Esophagus muscularis mucosa (tissue), 4 donors: Measurements from ENCODE around the gene GGT5. TPM values are rescaled to one million over a fixed set of nuclear protein-coding genes. Genes with fewer than 3 reads are reported as not detected.

Source experiments
- DNase-seq: peaks from one replicate; pipeline ENCODE4 v3.0.0-alpha.2; 2017; ENCODE audit errors: extremely low spot score
- H3K27ac ChIP-seq, 4 donors: fragments of 200-600 bp; sonication (generic); replicated peaks in 1 of 4; 1 replicate in 3 of 4; 2 replicates in 1 of 4; pipeline ENCODE4 v1.5.1; 2016 to 2019; ENCODE audit warnings: mild to moderate bottlenecking in 1 of 4
- H3K27me3 ChIP-seq, 4 donors: fragments of 200-600 bp; sonication (generic); one replicate each; pipeline versions ENCODE4 v1.5.1 to v1.6.0; 2016 to 2019
- H3K36me3 ChIP-seq, 4 donors: fragments of 200-600 bp; sonication (generic); one replicate each; pipeline ENCODE4 v1.5.1; 2016 to 2019
- H3K4me1 ChIP-seq, 4 donors: fragments of 200-600 bp; sonication (generic); one replicate each; pipeline ENCODE4 v1.5.1; 2016 to 2019
- H3K4me3 ChIP-seq, 4 donors: fragments of 200-600 bp; sonication (generic); 1 replicate in 2 of 4; 2 replicates in 2 of 4; pipeline ENCODE4 v1.5.1; 2016 to 2019; ENCODE audit warnings: mild to moderate bottlenecking in 4 of 4, moderate library complexity in 1 of 4
- H3K9me3 ChIP-seq, 4 donors: fragments of 200-600 bp; sonication (generic); 1 replicate in 3 of 4; 2 replicates in 1 of 4; pipeline ENCODE4 v1.5.1; 2016 to 2019
- EP300 ChIP-seq: sonication (generic); formaldehyde crosslinking; IDR thresholded peaks from one replicate; pipeline ENCODE4 v1.6.1; 2017; ENCODE audit warnings: antibody characterized with exemption
- POLR2A ChIP-seq: fragments of 450-650 bp; IDR thresholded peaks from one replicate; pipeline ENCODE4 v1.6.1; 2017; ENCODE audit warnings: antibody characterized with exemption, moderate library complexity, mild to moderate bottlenecking, low read depth
- POLR2AphosphoS5 ChIP-seq, 2 donors: sonication (generic); formaldehyde crosslinking; IDR thresholded peaks; one replicate each; pipeline ENCODE4 v1.6.1; 2017; ENCODE audit warnings: antibody characterized with exemption in 2 of 2
- WGBS: methylation state at CpG from one replicate; pipeline ENCODE4 v1.1.5; 2018; 5-methylcytosine and 5-hydroxymethylcytosine counted together
- intact Hi-C: fragments of 100-400 bp; cut with DNase I; formaldehyde crosslinking; loops from one replicate; pipeline ENCODE4 v1.15.1; 2023
- total RNA-seq, 4 donors: library from RNA; depleted of rRNA; stranded (reverse); fragments of >200 nt; gene quantifications; one replicate each; pipeline versions ENCODE4 v1.1.0 to v1.2.1, GENCODE V29; 2016
- TF ChIP-seq, protein P1 (sequence below), 3 experiments: fragments of 200-600 bp in 2 of 3; fragments of 450-650 bp in 1 of 3; sonication (generic) in 2 of 3; IDR thresholded peaks; one replicate each; pipeline ENCODE4 v1.5.1; 2017 to 2019; ENCODE audit warnings: antibody characterized with exemption in 3 of 3, mild to moderate bottlenecking in 2 of 3, moderate library complexity in 1 of 3

Gene GGT5
- total RNA-seq, 4 donors from 2014 or later = 15.4 to 59.2 (median 37.2) TPM

DNA sequence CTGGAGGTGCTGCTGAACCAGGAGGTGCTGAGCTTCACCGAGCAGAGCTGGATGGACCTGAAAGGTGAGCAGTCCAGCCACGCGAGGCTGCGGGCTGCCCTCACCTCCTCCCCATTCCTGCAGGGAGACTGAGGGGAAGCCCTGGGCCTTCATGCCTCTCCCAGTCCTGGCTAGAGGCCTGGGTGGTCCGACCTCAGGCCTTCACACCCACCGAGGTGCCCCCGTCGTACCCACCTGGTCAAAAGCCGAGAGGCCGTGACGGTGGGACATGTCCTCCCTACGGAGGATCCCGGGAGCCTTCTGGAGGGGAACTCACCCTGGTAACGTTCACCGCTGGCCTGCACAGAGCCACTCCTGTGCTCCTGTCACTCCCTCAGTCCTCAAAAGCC is 58.5 kb downstream of the GGT5 start:
- DNase-seq = no peak
- Histone ChIP-seq H3K9me3 (no peaks in the 10 kb centered on the region), H3K4me1 (peaks cover 13 to 33% (median 32%) of the 10 kb centered on the region in 4 donors), H3K27me3 (no peaks in the 10 kb centered on the region), H3K36me3 (peaks cover 0 to 11% (median 0%) of the 10 kb centered on the region in 4 donors), H3K27ac (no peak overlapping the region), H3K4me3 (no peak overlapping the region)
- WGBS = 98% methylated on average over 7 of the region's 15 CpGs
- TF ChIP-seq EP300 (no peak), POLR2AphosphoS5 (IDR thresholded peaks at IDR 0.05) (no peak), POLR2A (no peak)
- TF ChIP-seq, protein P1, sequence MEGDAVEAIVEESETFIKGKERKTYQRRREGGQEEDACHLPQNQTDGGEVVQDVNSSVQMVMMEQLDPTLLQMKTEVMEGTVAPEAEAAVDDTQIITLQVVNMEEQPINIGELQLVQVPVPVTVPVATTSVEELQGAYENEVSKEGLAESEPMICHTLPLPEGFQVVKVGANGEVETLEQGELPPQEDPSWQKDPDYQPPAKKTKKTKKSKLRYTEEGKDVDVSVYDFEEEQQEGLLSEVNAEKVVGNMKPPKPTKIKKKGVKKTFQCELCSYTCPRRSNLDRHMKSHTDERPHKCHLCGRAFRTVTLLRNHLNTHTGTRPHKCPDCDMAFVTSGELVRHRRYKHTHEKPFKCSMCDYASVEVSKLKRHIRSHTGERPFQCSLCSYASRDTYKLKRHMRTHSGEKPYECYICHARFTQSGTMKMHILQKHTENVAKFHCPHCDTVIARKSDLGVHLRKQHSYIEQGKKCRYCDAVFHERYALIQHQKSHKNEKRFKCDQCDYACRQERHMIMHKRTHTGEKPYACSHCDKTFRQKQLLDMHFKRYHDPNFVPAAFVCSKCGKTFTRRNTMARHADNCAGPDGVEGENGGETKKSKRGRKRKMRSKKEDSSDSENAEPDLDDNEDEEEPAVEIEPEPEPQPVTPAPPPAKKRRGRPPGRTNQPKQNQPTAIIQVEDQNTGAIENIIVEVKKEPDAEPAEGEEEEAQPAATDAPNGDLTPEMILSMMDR (IDR thresholded peaks at IDR 0.05) = no peak
- intact Hi-C loops = no loop called here

DNA sequence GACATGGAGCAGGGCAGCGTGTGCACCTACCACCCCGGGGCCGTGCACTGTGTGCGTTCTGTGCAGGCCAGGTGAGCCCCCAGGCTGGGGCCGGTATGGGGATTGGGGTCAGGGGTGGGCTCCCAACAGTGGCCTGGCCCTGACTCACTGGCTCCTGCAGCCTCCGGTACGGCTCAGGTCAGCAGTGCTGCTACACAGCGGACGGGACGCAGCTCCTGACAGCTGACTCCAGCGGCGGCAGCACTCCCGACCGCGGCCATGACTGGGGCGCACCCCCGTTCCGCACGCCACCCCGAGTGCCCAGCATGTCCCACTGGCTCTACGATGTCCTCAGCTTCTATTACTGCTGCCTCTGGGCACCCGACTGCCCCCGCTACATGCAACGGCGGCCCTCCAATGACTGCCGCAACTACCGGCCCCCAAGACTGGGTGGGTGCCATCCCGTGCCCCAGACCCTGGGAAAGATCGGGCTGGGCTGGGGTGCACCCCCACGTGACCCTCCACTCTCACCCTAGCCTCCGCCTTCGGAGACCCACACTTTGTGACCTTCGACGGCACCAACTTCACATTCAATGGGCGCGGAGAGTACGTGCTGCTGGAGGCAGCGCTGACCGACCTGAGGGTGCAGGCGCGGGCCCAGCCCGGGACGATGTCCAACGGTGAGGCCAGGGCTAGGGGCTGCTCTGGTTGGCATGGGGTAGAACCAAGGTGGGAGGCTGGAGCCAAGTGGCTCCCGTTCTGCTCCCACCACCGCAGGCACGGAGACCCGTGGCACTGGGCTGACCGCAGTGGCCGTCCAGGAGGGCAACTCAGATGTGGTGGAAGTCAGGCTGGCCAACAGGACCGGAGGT is 59.2 kb downstream of the GGT5 start:
- intact Hi-C loops = no loop called here
- peaks cover 19 to 39% (median 35%) of the 10 kb centered on the region in 4 donors for H3K4me1 ChIP-seq
- WGBS = 96% methylated on average over 31 of the region's 51 CpGs
- TF ChIP-seq EP300 (no peak), POLR2A (no peak), POLR2AphosphoS5 (IDR thresholded peaks at IDR 0.05) (no peak)
- TF ChIP-seq, protein P1 (IDR thresholded peaks at IDR 0.05) = no peak
- peaks cover 0 to 11% (median 0%) of the 10 kb centered on the region in 4 donors for H3K36me3 ChIP-seq
- H3K27ac ChIP-seq = no peak overlapping the region
- no peak for DNase-seq
- no peak overlapping the region for H3K4me3 ChIP-seq
- no peaks in the 10 kb centered on the region for H3K9me3 ChIP-seq
- no peaks in the 10 kb centered on the region for H3K27me3 ChIP-seq

DNA sequence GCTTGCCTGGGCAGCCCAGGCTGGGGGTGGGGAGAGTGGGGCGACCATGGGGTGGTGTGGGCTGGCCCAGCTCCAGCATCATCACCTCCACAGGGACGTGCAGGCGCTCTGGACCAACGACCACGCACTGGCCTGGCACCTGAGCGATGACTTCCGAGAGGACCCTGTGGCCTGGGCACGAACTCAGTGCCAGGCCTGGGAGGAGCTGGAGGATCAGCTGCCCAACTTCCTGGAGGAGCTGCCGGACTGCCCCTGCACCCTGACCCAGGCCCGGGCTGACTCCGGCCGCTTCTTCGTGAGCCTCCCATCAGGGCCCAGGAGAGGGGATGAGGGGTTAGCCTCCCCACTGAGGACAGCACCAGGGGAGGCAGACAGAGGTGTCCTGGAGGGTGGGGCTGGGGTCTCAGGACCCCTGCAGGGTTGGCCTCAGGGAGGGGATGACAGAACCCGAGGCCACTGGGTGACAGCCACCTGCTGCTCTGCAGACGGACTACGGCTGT is 59.8 kb downstream of the GGT5 start:
- no peaks in the 10 kb centered on the region for H3K27me3 ChIP-seq
- intact Hi-C loops = no loop called here

DNA sequence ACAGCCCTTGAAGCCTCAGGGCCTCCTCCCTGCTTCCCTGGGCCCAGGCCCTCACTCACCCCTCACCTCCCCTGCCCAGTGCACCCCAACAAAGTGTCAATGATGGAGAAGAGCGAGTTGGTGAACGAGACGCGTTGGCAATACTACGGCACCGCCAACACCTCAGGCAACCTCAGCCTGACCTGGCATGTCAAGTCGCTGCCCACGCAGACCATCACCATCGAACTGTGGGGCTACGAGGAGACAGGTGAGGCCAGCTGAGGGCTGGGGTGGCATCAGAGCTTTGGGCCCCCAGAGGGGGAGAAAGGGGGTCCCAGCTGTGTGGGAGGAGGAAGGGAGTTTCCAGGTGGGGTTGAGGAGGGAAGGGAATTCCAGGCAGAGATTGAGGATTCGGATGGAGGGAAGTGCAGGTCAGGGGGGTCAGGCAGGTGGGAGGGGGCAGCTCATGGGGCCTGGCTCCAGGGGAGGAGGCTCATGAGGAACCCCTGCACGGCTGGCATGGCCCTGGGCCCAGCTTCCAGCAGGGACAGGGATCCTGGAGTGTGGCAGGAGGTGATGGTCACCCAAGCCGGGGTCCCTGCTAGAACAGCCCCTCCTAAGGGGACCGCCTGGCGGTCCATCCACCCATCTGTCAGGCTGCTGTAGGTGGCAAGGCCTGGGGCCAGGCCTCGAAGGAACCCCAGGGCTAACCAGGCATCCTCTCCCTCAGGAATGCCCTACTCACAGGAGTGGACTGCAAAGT is 60.7 kb downstream of the GGT5 start:
- Histone ChIP-seq H3K9me3 (no peaks in the 10 kb centered on the region), H3K27ac (no peak overlapping the region), H3K4me1 (peaks cover 14 to 39% (median 32%) of the 10 kb centered on the region in 4 donors), H3K27me3 (no peaks in the 10 kb centered on the region), H3K36me3 (peaks cover 0 to 11% (median 3%) of the 10 kb centered on the region in 4 donors), H3K4me3 (no peak overlapping the region)
- no peak for DNase-seq
- intact Hi-C loops = no loop called here
- WGBS = 94% methylated on average over 15 of the region's 16 CpGs
- TF ChIP-seq EP300 (no peak), POLR2AphosphoS5 (IDR thresholded peaks at IDR 0.05) (no peak), POLR2A (no peak)
- TF ChIP-seq, protein P1 (IDR thresholded peaks at IDR 0.05) = no peak

More for the DNA sequence above, 59.8 kb downstream of the GGT5 start:
- TF ChIP-seq, protein P1 (IDR thresholded peaks at IDR 0.05) = no peak
- no peak for TF ChIP-seq EP300
- TF ChIP-seq POLR2A = no peak
- no peak for TF ChIP-seq POLR2AphosphoS5 (IDR thresholded peaks at IDR 0.05)
- H3K4me3 ChIP-seq = no peak overlapping the region
- H3K4me1 ChIP-seq = peaks cover 22 to 39% (median 34%) of the 10 kb centered on the region in 4 donors
- peaks cover 0 to 11% (median 0%) of the 10 kb centered on the region in 4 donors for H3K36me3 ChIP-seq
- H3K27ac ChIP-seq = no peak overlapping the region
- no peak for DNase-seq
- 88% methylated on average over 12 of the region's 16 CpGs for WGBS
- H3K9me3 ChIP-seq = no peaks in the 10 kb centered on the region
